Immature natural killer cell (primary cell): ENCODE data around the gene ME1. TPM values are rescaled to one million over a fixed set of nuclear protein-coding genes. Genes with fewer than 3 reads are reported as not detected.
"Not testable (repeated sequence)": the region's sequence is repeated elsewhere in the genome, so short reads cannot be mapped to it uniquely, and the experiment has no call there.

ENCODE experiments used
- DNase-seq, 3 donors: peaks; one replicate each; pipeline ENCODE4 v3.0.0; 2022; ENCODE audit warnings: mixed read lengths in 1 of 3
- H3K27ac Mint-ChIP-seq, 6 donors: one replicate each; pipeline ENCODE4 v1.8.0; 2020; ENCODE audit warnings: mixed read lengths in 6 of 6, mild to moderate bottlenecking in 5 of 6, inconsistent platforms in 4 of 6, moderate library complexity in 3 of 6
- H3K27me3 Mint-ChIP-seq, 3 donors: one replicate each; pipeline ENCODE4 v1.8.0; 2020 to 2021; ENCODE audit warnings: low read depth in 3 of 3, mild to moderate bottlenecking in 3 of 3, mixed read lengths in 3 of 3, moderate library complexity in 3 of 3, inconsistent platforms in 1 of 3
- H3K36me3 Mint-ChIP-seq, 3 donors: one replicate each; pipeline ENCODE4 v1.8.0; 2020; ENCODE audit warnings: mixed read lengths in 3 of 3, inconsistent platforms in 2 of 3, mild to moderate bottlenecking in 2 of 3
- H3K4me1 Mint-ChIP-seq, 2 donors: one replicate each; pipeline ENCODE4 v1.8.0; 2020; ENCODE audit warnings: inconsistent platforms in 2 of 2, mild to moderate bottlenecking in 2 of 2, mixed read lengths in 2 of 2, moderate library complexity in 1 of 2
- H3K4me3 Mint-ChIP-seq, 5 donors: one replicate each; pipeline ENCODE4 v1.8.0; 2020; ENCODE audit warnings: mild to moderate bottlenecking in 5 of 5, mixed read lengths in 5 of 5, inconsistent platforms in 3 of 5, moderate library complexity in 3 of 5
- H3K9me3 Mint-ChIP-seq, 6 donors: one replicate each; pipeline ENCODE4 v1.8.0; 2020; ENCODE audit warnings: mild to moderate bottlenecking in 6 of 6, mixed read lengths in 6 of 6, inconsistent platforms in 4 of 6, moderate library complexity in 3 of 6
- polyA plus RNA-seq, 3 donors: library from polyadenylated mRNA; unstranded; fragments of 300-500 nt; fragmentation: Illumina TruSeq; gene quantifications; one replicate each; pipeline ENCODE4 v1.2.3, GENCODE V29; 2021

ME1 gene
- polyA plus RNA-seq, 3 donors from 2014 or later, result 0.38 TPM; not detected in 2

DNA sequence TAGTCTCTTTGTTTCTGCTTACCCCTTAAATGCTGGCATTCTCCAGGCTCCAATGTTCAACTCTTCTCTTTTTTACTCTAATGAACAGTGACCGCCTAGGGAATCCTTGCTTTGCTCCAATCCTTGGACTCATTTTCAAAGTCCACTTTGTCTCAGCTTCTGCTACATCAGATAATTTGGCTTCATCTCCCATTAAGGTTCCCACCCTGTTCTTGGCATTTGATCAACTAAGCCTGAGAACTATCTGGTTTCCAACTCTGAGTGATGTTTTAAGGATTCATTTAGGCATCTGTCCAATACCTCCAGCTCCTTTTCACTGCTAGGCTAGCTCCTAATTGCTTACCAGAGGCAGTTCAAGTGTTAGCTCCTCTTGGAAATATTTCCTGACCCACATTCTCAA lies 64.9 kb downstream of the ME1 start:
- no peaks in the 10 kb centered on the region for H3K9me3 Mint-ChIP-seq
- no peaks in the 10 kb centered on the region for H3K36me3 Mint-ChIP-seq
- no peak overlapping the region for H3K4me3 Mint-ChIP-seq
- no peaks in the 10 kb centered on the region for H3K27me3 Mint-ChIP-seq
- no peak overlapping the region for H3K27ac Mint-ChIP-seq
- no peak for DNase-seq
- no peaks in the 10 kb centered on the region for H3K4me1 Mint-ChIP-seq

DNA sequence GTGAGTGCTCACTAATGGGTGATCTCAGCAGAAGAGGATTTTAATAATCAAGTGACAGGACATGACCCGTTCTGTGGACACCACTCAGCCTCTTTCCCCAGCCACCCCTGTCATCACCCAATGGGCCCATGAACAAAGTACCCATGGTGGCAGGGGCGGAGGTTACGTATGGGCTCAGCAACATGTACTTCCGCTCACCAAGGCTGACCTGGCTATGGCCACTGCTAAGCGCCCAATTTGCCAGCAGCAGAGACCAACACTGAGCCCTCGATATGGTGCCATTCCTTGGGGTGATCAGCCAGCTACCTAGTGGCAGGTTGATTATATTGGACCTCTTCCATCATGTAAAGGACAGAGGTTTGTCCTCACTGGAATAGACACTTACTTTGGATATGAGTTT lies 68.5 kb downstream of the ME1 start:
- H3K27me3 Mint-ChIP-seq, H3K27ac Mint-ChIP-seq, H3K4me1 Mint-ChIP-seq, DNase-seq, H3K4me3 Mint-ChIP-seq, H3K36me3 Mint-ChIP-seq, H3K9me3 Mint-ChIP-seq: not testable (repeated sequence)

DNA sequence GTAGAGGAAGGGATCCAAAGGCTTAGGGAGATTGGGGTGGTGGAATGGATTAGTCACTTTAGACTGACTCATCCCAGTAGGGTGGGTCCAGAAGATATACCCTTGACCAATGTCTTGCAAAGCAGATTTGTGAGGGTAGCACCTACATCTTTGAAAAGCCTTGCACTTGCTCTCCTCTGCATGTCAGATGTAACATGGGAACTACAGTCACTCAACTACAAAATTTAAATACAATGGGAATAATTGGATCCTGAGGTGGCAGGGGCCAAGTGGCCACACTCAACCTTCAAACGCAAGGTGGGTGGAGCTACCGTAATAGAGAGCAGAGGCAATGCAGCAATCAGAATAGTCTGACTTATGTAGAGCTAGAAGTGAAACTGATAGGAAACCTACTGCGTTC lies 71.2 kb downstream of the ME1 start:
- Mint-ChIP-seq H3K27ac (no peak overlapping the region), H3K36me3 (no peaks in the 10 kb centered on the region), H3K9me3 (peaks cover 0 to 2% (median 0%) of the 10 kb centered on the region in 6 donors), H3K4me1 (no peaks in the 10 kb centered on the region), H3K27me3 (no peaks in the 10 kb centered on the region), H3K4me3 (no peak overlapping the region)
- no peak for DNase-seq

DNA sequence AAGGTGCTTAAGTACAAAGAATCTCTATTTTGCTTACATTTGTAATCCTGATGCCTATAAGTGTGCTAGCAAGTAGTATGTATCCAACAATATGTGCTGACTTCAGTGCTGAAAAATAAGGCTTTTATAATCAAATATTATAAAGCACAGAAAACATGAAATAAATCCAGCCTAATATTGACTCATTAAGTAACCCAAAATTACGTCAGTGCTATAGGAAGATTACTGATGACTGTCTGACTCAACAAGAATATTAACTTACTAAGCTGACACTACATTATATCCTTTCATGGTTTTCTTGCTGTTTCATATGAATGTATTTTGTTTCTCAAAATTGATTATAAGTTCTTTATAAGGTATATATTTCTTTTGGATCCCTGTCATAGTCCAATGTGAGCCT lies 76.1 kb downstream of the ME1 start:
- H3K36me3 Mint-ChIP-seq, result no peaks in the 10 kb centered on the region
- peaks cover 0 to 4% of the 10 kb centered on the region in 2 donors for H3K4me1 Mint-ChIP-seq
- peaks cover 0 to 2% (median 0%) of the 10 kb centered on the region in 6 donors for H3K9me3 Mint-ChIP-seq
- no peaks in the 10 kb centered on the region for H3K27me3 Mint-ChIP-seq
- no peak overlapping the region for H3K4me3 Mint-ChIP-seq
- no peak for DNase-seq
- no peak overlapping the region for H3K27ac Mint-ChIP-seq

DNA sequence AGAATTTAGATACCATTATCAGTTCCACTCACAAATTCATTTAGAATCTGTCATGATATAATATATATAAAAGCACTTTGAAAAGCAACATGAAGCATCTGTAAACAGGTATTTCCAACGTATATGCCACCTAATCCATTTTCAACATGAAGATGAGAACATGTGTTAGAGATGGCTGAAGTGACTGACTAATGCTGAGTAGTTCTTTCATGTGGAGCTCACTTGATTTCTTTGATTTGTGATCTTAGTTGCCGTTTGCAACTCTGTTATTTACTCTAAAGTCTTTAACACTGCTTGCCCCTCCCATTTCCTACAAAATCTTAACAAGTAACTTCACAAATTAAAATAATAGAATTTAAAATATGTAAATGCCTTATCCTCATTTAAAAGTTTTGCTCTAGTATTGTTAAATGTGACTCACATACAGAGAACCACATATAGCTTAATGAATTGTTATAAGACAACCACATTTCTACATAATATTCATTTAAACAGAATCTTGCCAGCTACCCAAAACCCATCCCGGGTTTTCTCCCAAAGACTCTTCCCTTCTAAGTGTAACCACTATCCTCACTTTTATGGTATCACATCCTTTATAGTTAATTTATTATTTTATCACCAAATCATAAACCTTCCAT lies 78.3 kb downstream of the ME1 start:
- Mint-ChIP-seq H3K36me3 (no peaks in the 10 kb centered on the region), H3K9me3 (no peaks in the 10 kb centered on the region), H3K27me3 (no peaks in the 10 kb centered on the region), H3K27ac (no peak overlapping the region), H3K4me1 (peaks cover 0 to 4% of the 10 kb centered on the region in 2 donors), H3K4me3 (no peak overlapping the region)
- DNase-seq, result no peak

DNA sequence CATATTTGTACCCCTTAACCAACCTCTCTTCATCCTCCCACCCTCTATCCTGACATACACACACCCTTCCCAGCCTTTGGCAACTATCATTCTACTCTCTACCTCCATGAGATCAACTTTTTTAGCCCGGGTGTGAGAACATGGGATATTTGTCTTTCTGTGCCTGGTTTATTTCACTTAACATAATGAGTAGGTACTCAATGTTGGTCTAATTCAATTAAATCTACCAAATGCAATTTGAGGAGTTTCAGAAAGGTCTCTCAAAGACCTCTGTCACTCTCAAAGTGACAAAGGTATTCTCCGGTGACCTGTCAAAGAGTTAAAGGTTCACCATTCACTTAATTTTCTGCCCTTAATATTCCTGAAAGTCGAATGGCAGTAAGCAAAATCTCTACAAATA lies 87.7 kb downstream of the ME1 start:
- Mint-ChIP-seq H3K36me3 (no peaks in the 10 kb centered on the region), H3K27me3 (peaks cover 0 to 2% (median 0%) of the 10 kb centered on the region in 3 donors), H3K27ac (no peak overlapping the region), H3K9me3 (peaks cover 0 to 2% (median 0%) of the 10 kb centered on the region in 6 donors), H3K4me3 (no peak overlapping the region), H3K4me1 (no peaks in the 10 kb centered on the region)
- DNase-seq, result no peak

DNA sequence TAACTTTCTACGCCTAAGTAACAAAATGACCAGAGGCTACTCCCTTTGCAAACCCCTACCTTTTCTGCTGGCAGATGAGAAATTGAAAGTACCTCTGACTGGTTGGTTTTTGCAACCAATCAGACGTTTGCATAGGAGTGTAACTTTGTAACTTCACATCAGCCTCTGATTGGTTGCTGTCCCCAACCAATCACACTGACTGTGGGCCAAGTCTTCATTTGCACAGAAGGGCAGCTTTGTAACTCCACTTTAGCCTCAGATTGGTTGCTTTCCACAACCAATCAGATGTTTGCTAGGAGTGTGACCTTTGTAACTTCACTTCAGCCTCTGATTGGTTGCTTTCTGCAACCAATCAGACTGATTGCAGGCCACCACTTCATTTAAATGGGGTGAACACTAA lies 89.1 kb downstream of the ME1 start:
- Mint-ChIP-seq H3K9me3 (peaks cover 0 to 2% (median 0%) of the 10 kb centered on the region in 6 donors), H3K27ac (no peak overlapping the region), H3K4me1 (no peaks in the 10 kb centered on the region), H3K4me3 (no peak overlapping the region), H3K27me3 (peaks cover 0 to 2% (median 0%) of the 10 kb centered on the region in 3 donors), H3K36me3 (no peaks in the 10 kb centered on the region)
- no peak for DNase-seq

DNA sequence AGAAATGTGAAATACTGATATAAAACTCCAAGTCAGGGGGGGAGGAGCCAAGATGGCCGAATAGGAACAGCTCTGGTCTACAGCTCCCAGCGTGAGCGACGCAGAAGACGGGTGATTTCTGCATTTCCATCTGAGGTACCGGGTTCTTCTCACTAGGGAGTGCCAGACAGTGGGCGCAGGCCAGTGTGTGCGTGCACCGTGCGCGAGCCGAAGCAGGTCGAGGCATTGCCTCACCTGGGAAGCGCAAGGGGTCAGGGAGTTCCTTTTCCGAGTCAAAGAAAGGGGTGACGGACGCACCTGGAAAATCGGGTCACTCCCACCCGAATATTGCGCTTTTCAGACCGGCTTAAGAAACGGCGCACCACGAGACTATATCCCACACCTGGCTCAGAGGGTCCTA lies 96.9 kb downstream of the ME1 start:
- not testable (repeated sequence) for H3K9me3 Mint-ChIP-seq, DNase-seq, H3K27me3 Mint-ChIP-seq, H3K4me1 Mint-ChIP-seq, H3K36me3 Mint-ChIP-seq, H3K4me3 Mint-ChIP-seq, H3K27ac Mint-ChIP-seq

DNA sequence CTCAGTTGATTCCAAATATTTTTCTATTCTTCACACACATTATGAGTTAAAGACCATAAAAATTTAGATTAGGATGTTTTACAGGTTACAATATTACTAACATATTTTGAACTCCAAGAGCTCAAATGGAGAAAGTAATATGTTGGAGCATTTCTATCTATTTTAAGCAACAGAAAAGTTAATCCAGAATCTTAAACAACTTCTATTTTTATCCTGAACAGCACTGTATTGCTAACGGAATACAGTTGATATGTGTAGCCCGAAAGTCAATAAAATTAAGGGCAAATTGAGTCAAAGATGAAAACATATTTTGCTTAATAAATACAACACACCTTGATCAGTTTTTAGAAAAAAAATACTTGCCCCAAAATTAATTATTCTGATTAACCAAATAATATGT lies 97.4 kb downstream of the ME1 start:
- no peak overlapping the region for H3K27ac Mint-ChIP-seq
- H3K4me3 Mint-ChIP-seq, result no peak overlapping the region
- no peak for DNase-seq
- H3K9me3 Mint-ChIP-seq, result peaks cover 0 to 6% (median 1%) of the 10 kb centered on the region in 6 donors
- no peaks in the 10 kb centered on the region for H3K4me1 Mint-ChIP-seq
- peaks cover 0 to 3% (median 0%) of the 10 kb centered on the region in 3 donors for H3K36me3 Mint-ChIP-seq
- peaks cover 0 to 2% (median 0%) of the 10 kb centered on the region in 3 donors for H3K27me3 Mint-ChIP-seq

DNA sequence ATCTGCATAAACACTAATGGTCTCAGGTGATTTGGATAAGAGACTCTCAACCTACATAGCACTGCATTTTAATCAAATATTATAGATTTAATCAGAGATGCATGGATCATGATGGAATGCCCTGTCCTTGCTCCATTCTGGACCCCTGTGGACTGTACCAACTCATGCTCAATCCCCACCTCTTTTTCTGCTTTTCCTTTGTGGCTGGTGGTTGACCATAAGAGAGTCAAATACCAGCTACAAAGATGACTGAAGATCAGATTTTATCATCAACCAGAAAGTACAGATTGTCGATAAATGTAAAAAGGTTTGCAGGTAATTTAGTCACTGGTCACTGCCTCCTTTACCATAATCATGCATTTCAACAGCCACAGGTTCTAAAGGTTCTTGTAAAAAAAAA lies 116.2 kb downstream of the ME1 start:
- DNase-seq, result no peak
- H3K4me1 Mint-ChIP-seq, result peaks cover 37 to 54% of the 10 kb centered on the region in 2 donors
- peak overlapping the region in 3 of 5 donors; percentile 25 to 43 (median 28) for H3K4me3 Mint-ChIP-seq
- no peak overlapping the region for H3K27ac Mint-ChIP-seq
- H3K27me3 Mint-ChIP-seq, result peaks cover 0 to 1% (median 0%) of the 10 kb centered on the region in 3 donors
- H3K9me3 Mint-ChIP-seq, result peaks cover 0 to 2% (median 0%) of the 10 kb centered on the region in 6 donors
- H3K36me3 Mint-ChIP-seq, result peaks cover 0 to 4% (median 0%) of the 10 kb centered on the region in 3 donors

DNA sequence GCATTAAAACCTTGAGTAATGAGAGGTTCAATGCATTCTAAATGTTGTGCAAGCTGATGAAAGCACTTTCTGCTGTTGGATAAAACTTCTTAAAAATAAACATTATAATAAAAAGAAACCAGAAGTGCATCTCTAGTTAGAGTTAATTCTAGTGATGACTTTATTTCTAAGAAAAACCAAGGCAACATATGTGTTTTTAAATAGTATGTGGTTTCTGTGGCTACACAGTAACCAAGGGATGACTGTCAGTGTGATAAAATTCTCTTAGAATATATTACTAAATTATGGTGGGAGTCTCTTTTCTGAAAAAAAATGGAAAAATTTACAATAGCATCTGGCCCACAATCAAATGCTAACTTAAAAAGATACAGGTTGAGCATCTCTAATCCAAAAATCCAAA lies 117.0 kb downstream of the ME1 start:
- Mint-ChIP-seq H3K4me3 (peak overlapping the region; percentile 42 to 58 (median 53)), H3K36me3 (peaks cover 0 to 4% (median 0%) of the 10 kb centered on the region in 3 donors), H3K9me3 (peaks cover 0 to 2% (median 0%) of the 10 kb centered on the region in 6 donors), H3K27me3 (peaks cover 0 to 1% (median 0%) of the 10 kb centered on the region in 3 donors), H3K27ac (peak overlapping the region in 1 of 6 donors; percentile 60), H3K4me1 (peaks cover 45 to 62% of the 10 kb centered on the region in 2 donors)
- DNase-seq, result peak in 2 of 3 donors; percentile 11 to 14

DNA sequence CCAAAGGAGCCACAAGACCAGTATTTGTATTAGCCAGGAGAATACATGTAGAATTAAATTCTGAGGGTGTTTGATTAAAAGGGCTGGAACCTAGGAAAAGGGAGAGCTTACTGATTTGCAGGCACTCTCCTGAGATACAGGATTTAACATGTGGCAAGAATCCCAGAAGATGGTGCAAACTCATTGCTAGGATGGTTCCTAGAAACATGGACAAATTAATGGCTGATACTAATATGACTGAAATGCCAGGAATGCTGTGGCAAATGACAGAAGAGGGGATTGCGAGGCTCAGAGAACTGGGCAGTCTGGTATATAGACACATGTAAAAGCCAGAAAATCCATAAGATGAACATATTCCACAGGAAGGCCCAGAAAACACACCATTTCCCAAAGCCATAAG lies 119.6 kb downstream of the ME1 start:
- no peak for DNase-seq
- Mint-ChIP-seq H3K9me3 (peaks cover 0 to 2% (median 0%) of the 10 kb centered on the region in 6 donors), H3K4me3 (no peak overlapping the region), H3K36me3 (peaks cover 0 to 4% (median 0%) of the 10 kb centered on the region in 3 donors), H3K27ac (peak overlapping the region in 1 of 6 donors; percentile 29), H3K27me3 (peaks cover 0 to 1% (median 0%) of the 10 kb centered on the region in 3 donors), H3K4me1 (peaks cover 59 to 80% of the 10 kb centered on the region in 2 donors)

DNA sequence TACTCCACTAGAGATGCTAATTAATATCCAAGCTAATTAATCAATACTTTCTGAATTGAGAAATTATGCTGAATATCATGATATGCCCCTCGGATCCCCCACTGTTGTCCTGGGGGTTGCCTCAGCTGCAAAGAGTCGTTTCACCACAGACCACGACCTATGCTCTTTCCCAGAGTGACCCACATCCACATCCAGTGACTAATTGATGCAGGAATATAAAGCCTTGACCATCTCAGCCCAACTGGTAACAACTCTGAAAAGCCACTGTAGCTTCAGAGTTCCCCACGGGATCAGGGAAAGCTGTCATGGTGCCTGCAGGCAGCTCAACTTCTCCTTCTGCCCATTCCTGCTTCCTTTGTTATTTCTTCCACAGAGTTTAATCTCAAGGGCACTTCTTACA lies 120.8 kb downstream of the ME1 start:
- Mint-ChIP-seq H3K36me3 (peaks cover 0 to 4% (median 0%) of the 10 kb centered on the region in 3 donors), H3K27me3 (peaks cover 0 to 1% (median 0%) of the 10 kb centered on the region in 3 donors), H3K27ac (peak overlapping the region in 3 of 6 donors; percentile 18 to 56 (median 24)), H3K4me3 (no peak overlapping the region), H3K4me1 (peaks cover 58 to 75% of the 10 kb centered on the region in 2 donors), H3K9me3 (peaks cover 0 to 2% (median 0%) of the 10 kb centered on the region in 6 donors)
- DNase-seq, result no peak

DNA sequence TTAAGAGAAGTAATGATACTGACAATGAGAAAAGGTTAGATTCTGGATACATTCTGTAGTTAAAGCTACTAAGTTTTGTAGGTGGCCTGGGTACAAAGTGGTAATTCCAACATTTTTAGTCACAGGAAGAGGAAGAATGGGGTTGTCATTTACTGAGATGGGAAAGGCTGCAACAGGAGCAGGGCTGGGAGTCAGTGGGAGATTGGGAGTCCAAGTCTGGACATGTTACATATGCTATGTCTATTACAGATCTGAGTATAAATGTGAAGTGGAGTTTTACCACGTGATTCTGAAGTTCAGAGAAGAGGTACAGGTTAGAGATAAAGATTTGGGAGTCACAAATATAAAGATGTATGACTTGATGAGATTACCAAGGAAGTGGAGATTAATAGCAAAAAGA lies 121.5 kb downstream of the ME1 start:
- no peak for DNase-seq
- Mint-ChIP-seq H3K27me3 (peaks cover 0 to 1% (median 0%) of the 10 kb centered on the region in 3 donors), H3K36me3 (peaks cover 0 to 4% (median 0%) of the 10 kb centered on the region in 3 donors), H3K27ac (peak overlapping the region; percentile 68 to 88 (median 80)), H3K9me3 (peaks cover 0 to 2% (median 0%) of the 10 kb centered on the region in 6 donors), H3K4me3 (peak overlapping the region; percentile 36 to 76 (median 62)), H3K4me1 (peaks cover 51 to 68% of the 10 kb centered on the region in 2 donors)
